Astrocyte of the cerebellum (primary cell): ENCODE results near the gene TM2D3.

Source experiments
- DNase-seq: peaks from one replicate; pipeline ENCODE4 v3.0.0-alpha.2; 2011; ENCODE audit warnings: low read depth
- H3K4me3 ChIP-seq: 2 replicates; pipeline ENCODE4 v1.5.1; 2011; ENCODE audit warnings: mild to moderate bottlenecking, low read depth, low read length, moderate library complexity
- CTCF ChIP-seq: IDR thresholded peaks from 2 replicates; pipeline ENCODE4 v1.5.1; 2012; ENCODE audit warnings: low read length, low read depth, moderate library complexity, mild to moderate bottlenecking; ENCODE audit errors: missing control alignments
- in situ Hi-C: cut with HindIII; loops from 2 replicates; pipeline ENCODE4 v1.10.0; 2017; ENCODE audit warnings: low sequenced_read_pairs

TM2D3 gene

GRCh38 chr15:101642361-101642760 is 9.8 kb downstream of the TM2D3 start:
- TF ChIP-seq CTCF = no peak
- DNase-seq = no peak
- in situ Hi-C loops = no loop called here
- H3K4me3 ChIP-seq = no peak overlapping the region

GRCh38 chr15:101641894-101642293 is 10.3 kb downstream of the TM2D3 start:
- H3K4me3 ChIP-seq = no peak overlapping the region
- TF ChIP-seq CTCF = no peak
- DNase-seq = no peak
- in situ Hi-C loops = no loop called here

- DNase-seq = peak; percentile 53
- TF ChIP-seq CTCF = peak; percentile 93
- in situ Hi-C loops = no loop called here
- no peak overlapping the region for H3K4me3 ChIP-seq
These were observed 10.9 kb downstream of the TM2D3 start for GRCh38 chr15:101641129-101641764.

GRCh38 chr15:101639667-101640066 is 12.5 kb downstream of the TM2D3 start:
- no peak overlapping the region for H3K4me3 ChIP-seq
- in situ Hi-C loops = no loop called here
- no peak for TF ChIP-seq CTCF
- DNase-seq = no peak

- H3K4me3 ChIP-seq = no peak overlapping the region
- no peak for DNase-seq
- in situ Hi-C loops = no loop called here
- TF ChIP-seq CTCF = no peak
These were observed 14.3 kb downstream of the TM2D3 start for GRCh38 chr15:101637919-101638318.

- in situ Hi-C loops = no loop called here
- no peak for DNase-seq
- TF ChIP-seq CTCF = no peak
- no peak overlapping the region for H3K4me3 ChIP-seq
These were observed 14.7 kb downstream of the TM2D3 start for GRCh38 chr15:101637516-101637915.
